HG03460 (cell line): ENCODE data around the gene MCRIP2.
"Not testable (repeated sequence)": the region's sequence is repeated elsewhere in the genome, so short reads cannot be mapped to it uniquely, and the experiment has no call there.

Experiments
- ATAC-seq: cut with Tn5 transposase; IDR thresholded peaks from one replicate; pipeline ENCODE4 v1.9.1; 2021; ENCODE audit not compliant: unreplicated experiment

The MCRIP2 gene

GRCh38 chr16:679814-680624 is 38.4 kb downstream of the MCRIP2 start, which contains the start of gene STUB1:
STUB1 (plus strand) TSS chr16:680410; CDS start chr16:680526, 116 bp downstream.
- ATAC-seq, result no peak

DNA sequence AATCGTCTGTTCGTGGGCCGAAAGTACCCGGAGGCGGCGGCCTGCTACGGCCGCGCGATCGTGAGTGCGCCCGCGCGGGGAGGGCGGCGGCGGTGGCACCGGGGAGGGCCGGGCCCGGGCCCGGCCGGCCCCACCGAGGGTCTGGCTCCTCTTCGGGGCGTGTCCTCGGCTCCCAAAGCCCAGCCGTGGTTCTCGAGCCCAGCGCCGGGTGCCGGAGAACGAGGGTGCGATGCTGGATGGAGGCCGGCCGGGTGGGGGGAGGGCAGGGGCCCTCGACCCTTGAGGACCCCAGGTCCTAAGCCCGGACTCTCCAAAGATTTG is 39.0 kb downstream of the MCRIP2 start:
- no peak for ATAC-seq

DNA sequence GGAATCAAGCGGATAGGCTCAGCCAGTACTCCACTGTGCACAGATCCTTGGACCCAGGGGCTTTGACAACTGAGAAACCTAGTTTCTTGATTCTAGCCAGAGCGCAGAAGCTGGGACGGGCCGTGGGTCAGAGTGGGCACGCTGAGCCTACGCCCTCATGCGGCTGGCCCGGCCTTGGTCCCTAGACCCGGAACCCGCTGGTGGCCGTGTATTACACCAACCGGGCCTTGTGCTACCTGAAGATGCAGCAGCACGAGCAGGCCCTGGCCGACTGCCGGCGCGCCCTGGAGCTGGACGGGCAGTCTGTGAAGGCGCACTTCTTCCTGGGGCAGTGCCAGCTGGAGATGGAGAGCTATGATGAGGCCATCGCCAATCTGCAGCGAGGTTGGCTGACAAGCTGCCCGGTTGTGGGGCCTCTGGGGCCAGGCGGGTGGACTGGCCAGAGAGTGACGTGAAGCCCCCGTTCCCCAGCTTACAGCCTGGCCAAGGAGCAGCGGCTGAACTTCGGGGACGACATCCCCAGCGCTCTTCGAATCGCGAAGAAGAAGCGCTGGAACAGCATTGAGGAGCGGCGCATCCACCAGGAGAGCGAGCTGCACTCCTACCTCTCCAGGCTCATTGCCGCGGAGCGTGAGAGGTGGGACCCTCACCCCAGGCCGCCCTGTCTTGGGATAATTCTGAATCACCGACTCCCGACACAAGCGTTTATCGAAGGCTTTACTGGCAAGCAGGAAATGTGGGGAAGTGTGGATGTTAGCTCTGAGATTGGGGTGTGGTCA is 39.5 kb downstream of the MCRIP2 start:
- ATAC-seq, result no peak

DNA sequence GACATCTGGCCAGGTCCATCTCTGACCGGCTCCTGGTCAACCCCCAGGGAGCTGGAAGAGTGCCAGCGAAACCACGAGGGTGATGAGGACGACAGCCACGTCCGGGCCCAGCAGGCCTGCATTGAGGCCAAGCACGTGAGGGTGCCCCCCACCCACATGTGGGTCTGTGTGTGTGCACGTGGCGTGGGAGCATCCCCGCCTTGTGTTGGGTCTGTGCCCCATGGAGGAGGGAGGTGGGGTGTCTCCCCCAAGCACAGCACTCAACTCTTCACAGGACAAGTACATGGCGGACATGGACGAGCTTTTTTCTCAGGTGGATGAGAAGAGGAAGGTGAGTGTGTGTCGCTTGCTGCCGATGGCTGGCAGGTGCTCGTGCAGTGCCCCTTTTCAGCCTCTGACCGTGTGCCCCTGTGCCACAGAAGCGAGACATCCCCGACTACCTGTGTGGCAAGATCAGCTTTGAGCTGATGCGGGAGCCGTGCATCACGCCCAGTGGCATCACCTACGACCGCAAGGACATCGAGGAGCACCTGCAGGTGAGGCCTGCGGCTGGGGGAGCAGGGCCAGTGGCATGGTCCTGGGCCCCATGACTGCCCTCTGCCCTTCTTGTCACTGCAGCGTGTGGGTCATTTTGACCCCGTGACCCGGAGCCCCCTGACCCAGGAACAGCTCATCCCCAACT is 40.3 kb downstream of the MCRIP2 start:
- ATAC-seq, result no peak

GRCh38 chr16:682493-683395 is 41.1 kb downstream of the MCRIP2 start:
- ATAC-seq, result no peak

DNA sequence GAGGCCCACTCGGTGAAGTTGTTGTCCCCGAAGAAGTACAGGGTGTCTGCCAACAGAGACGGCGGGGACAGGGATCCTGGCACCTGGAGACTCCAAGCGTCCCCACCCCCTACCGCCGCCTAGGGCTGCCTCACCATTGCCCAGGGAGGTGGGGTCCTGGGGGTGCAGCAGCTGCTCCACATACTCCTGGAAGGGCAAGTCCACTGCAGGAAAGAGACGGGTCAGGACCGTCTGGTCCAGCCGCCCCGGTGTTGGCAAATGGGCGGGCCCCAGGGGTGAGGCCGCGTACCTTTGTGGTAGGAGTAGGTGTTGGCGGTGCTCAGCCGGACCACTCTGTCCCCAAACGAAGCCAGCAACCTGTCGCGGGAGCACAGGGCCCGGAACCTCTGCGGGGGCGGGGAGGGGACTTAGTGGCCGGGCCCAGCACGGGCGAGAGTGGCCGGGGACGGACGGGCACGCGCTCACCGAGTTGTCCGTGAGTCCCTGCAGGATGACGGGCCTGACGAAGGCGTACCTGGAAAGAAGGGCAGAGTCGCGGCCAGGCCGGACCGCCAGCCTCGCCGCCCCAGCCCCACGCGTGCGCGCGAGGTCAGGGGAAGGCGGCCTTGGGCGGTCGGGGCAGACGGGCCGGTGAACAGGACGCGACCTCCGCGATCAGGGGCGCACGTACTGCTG is 41.9 kb downstream of the MCRIP2 start:
- no peak for ATAC-seq

GRCh38 chr16:684071-684794 is 42.6 kb downstream of the MCRIP2 start, which contains the start of gene JMJD8:
JMJD8 (minus strand) TSS chr16:684334; CDS start chr16:684319, 15 bp downstream.
- peak; percentile 51 for ATAC-seq

DNA sequence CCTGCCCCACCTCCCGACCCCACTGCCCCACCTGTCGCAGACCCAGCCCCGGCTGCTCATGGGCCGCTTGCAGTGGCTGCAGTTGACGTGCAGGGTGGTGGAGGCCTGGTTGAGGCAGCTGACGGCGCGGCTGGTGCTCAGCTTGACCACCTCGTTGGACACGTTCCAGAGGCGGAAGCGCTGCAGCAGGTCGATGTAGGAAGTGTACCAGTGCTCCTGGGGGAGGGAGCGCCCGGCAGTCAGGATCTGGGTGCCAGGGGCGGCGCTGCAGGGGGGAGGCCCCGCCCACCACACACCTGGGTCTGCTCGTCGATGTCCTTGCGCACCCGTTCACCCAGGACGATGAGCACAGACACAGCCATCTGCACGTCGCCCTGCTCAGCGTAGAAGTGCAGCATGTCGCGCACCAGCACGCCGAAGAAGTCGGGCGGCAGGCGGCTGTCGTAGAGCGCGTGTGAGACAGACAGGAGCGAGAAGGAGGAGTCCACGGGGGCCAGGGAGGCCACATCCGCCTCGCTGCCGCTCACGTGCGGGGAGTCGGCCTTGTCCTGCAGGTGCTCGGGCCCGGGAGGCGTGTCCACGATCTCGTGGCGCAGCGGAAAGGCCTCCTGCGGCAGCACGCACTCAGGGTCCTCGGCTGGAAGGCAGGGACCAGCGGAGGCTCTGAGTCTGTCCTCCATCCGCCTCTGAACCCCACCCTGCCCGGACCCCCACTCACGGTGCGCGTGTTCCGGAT is 43.5 kb downstream of the MCRIP2 start:
- no peak for ATAC-seq

GRCh38 chr16:685967-686366 is 44.3 kb downstream of the MCRIP2 start:
- ATAC-seq, result no peak

DNA sequence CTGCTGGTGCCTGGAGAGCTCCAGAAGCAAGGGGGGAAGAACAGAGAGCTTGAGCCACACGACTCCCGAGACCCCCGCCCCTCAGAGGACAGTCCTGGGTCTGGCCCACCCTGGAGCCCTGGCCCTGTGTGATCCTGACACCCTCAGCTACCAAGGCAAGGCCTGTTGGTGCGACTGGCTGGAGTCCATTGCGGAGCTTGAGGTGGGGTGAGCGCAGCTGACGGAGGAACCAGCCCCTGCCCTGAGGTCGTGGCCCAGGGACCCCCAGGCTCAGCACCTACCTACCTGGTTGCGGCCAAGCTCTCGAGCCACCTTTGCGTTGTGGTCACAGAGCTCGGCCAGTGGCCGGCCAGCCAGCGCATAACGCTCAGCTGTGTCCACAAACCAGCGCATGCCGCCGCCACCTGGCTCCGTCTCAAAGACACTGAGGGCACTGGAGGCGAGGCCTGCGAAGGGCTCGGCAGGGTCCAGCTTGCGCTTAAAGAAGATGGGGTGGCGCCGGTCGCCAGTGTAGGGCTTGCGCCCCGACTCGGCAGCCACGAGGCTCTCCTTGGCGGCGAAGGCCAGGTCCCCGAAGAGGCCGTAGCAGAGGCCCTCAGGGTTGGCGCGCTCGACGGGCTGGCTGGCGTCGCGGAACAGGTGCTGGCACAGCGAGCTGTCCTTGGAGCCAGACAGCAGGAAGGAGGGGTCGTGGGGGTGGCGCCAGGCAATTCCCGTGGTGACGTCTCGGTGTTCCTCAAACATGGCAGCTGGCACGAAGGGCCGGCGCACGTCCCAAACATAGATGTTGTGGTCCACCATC is 45.0 kb downstream of the MCRIP2 start:
- no peak for ATAC-seq

- ATAC-seq, result no peak
Observed at GRCh38 chr16:687499-687898, 45.9 kb downstream of the MCRIP2 start.

DNA sequence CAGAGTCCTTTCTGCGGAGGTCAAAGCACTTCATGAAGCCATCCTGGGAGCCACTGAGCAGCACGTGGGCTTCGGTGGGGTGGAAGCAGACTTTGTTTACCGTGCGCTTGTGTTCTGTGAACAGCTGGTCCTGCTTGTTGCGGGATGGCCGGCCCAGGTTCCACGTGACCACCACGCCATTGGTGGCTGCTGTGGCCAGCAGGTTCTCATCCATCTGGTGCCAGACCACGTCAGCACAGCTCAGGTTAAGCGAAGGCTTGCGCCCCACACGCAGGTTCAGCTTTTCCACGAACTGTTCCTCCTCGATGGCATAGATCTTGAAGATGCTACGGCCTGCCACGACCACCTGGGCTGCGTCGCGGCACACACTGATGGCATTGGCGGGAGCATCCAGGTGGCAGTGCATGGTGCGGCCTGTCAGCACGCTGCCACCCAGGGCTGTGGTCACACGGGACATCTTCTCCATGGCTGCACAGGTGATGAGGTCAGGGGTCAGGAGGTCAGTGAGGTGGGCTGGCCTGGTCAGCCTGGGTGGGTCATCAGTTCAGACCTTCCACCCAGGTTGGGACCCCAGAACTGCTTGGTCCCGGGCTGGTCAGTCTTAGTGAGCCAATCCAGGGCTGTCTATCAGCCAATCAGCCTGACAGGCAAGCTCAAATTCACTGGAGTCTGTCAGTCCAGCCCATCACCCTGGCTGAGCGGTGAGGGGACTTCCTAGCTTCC is 47.7 kb downstream of the MCRIP2 start:
- no peak for ATAC-seq

DNA sequence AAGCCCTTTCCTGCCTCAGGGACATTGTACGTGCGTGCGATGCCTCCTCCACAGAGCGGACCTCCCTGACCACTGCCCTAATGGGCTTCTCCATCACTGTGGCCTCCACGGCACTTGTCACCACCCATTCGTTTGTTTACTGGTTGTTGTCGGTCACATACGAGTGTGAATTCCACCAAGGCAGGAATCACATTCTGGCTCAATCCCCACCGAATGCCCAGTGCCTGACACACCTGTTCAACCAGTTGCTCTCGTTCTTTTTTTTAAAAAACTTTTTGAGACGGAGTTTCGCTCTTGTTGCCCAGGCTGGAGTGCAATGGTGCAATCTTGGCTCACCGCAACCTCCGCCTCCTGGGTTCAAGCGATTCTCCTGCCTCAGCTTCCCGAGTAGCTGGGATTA is 49.6 kb downstream of the MCRIP2 start:
- ATAC-seq, result not testable (repeated sequence)

DNA sequence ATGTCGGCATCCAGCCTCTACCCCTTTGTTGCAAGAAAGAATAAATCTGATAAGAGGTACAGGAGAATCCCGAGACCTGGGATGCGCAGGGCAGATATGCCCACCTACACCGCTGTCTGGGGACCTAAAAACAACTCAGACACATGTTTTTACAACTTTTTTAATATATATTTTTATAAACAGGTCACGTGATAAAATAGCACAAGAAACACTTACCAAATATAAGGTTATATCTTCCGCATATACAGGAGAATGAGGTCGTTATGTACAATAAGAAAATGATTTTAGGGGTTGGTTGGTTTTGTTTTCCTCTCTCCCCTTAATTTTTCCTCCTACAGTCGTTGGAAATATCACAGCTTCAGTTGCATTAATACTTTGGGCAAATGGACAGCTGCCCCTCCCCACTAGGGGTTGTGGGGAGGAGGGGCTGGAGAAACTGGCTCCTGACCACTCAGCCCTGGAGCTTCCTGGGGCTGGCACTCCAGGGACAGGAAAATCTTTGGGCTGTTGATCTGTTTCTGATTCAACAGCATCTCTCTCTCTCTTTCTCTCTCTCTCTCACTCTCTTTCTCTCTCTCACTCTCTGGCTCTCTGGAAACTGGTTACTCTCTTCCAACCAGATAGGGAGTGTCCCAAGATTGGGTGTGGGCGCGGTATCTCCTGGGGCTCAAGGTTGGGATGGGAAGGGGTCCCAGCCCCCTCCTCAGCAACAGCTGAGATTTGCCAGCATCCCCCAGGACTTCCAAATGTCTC is 50.9 kb downstream of the MCRIP2 start:
- no peak for ATAC-seq

GRCh38 chr16:693364-693763 is 51.7 kb downstream of the MCRIP2 start:
- ATAC-seq, result no peak

DNA sequence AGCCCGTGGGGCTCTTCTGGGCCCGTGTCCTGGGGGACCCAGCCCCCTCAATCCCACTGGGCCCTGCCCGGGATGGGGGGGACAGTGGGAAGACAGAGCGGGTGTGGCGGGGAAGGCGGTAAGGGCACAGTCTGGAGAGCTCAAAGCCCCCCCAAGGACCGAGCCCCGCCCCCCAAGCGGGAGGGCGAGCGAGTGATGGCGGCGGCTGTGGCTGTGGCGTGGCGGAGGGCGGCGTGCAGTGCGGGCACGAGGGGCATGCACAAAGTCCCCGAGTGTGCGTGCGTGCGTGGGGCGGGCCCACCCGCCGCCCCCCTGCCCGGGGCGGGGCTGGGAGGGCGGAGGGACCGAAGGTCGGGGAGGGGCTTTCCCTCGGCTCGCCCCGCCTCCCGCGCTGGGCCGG is 52.1 kb downstream of the MCRIP2 start:
- no peak for ATAC-seq
